ENCODE data around the gene PAF1. TPM values are rescaled to one million over a fixed set of nuclear protein-coding genes. Genes with fewer than 3 reads are reported as not detected.

The PAF1 gene
- total and polyA plus RNA-seq, 2 donors (not counting 3 experiments of a cell fraction or from before 2014, with no cell fraction given): 55.1 to 90.8 TPM

- POLR2A ChIA-PET: no interaction called here
These were observed 2.2 kb downstream of the PAF1 start for GRCh38 chr19:39388657-39389056.

DNA sequence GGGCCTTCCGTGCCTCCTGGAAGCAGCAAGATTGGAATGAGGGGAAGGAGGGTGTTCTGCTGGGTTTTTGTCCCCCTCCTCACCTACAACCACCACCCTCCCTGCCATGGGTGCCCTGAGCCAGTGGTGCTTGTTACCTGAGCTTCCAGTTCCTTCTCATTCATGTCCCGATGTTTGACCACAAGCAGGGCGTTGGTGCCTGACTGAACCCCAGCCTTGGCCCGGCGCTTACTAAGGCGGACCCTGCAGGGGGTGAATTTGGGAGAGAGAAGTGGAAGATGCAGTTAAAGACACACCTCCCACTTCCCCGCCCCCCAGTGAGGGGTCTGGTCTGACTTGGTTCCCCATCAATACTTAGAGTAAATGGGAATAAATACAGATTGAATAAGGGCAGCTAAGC is 4.3 kb downstream of the PAF1 start:
- BruUV-seq (replicated peaks): no TSS peak
- Histone ChIP-seq H4K20me1 (replicated peaks; ENCODE audit: control insufficient read depth, extremely low read depth, insufficient read depth, low read length) (no peaks in the 10 kb centered on the region), H3K36me3 (ENCODE audit: control insufficient read depth in 2 of 2, extremely low read depth in 1 of 2, insufficient read depth in 2 of 2, low read length in 2 of 2) (peaks cover 7 to 48% of the 10 kb centered on the region in 2 experiments), H3K9me3 (replicated peaks; ENCODE audit: control insufficient read depth, insufficient read depth, low read length) (no peaks in the 10 kb centered on the region), H3K4me1 (ENCODE audit: control insufficient read depth, extremely low read depth, insufficient read depth, low read length) (peaks cover 5% of the 10 kb centered on the region), H3K4me2 (ENCODE audit: insufficient read depth, low read length) (no peak overlapping the region), H3K9ac (replicated peaks; ENCODE audit: extremely low read depth, insufficient read depth, low read length) (no peak overlapping the region), H3K27ac (ENCODE audit: insufficient read depth, low read depth, low read length) (no peak overlapping the region), H3K79me2 (ENCODE audit: control insufficient read depth, insufficient read depth, low read length) (peaks cover 7% of the 10 kb centered on the region), H3K9me1 (replicated peaks; ENCODE audit: control insufficient read depth, extremely low read depth, insufficient read depth, low read length) (no peaks in the 10 kb centered on the region), H3K27me3 (ENCODE audit: control insufficient read depth in 2 of 2, insufficient read depth in 2 of 2, low read length in 2 of 2) (no peaks in the 10 kb centered on the region), H2AFZ (ENCODE audit: low read depth, low read length) (no peak overlapping the region), H3K4me3 (replicated peaks in 1 of 3; ENCODE audit: insufficient read depth in 1 of 3, low read depth in 1 of 3, low read length in 3 of 3) (no peak overlapping the region)
- DNase-seq (ENCODE audit: low read depth, low spot score) (no peak), FAIRE-seq (no peak)
- ChIA-PET POLR2A (no interaction called here), CTCF (interaction anchor here (0.9 to 1.1 kb wide), 3 partner anchors 11 to 24 kb away, joined by 4 read pairs; no protein-coding TSS in a partner anchor)
- intact Hi-C loops (cut with micrococcal nuclease): no loop called here
- TF ChIP-seq, protein P1, sequence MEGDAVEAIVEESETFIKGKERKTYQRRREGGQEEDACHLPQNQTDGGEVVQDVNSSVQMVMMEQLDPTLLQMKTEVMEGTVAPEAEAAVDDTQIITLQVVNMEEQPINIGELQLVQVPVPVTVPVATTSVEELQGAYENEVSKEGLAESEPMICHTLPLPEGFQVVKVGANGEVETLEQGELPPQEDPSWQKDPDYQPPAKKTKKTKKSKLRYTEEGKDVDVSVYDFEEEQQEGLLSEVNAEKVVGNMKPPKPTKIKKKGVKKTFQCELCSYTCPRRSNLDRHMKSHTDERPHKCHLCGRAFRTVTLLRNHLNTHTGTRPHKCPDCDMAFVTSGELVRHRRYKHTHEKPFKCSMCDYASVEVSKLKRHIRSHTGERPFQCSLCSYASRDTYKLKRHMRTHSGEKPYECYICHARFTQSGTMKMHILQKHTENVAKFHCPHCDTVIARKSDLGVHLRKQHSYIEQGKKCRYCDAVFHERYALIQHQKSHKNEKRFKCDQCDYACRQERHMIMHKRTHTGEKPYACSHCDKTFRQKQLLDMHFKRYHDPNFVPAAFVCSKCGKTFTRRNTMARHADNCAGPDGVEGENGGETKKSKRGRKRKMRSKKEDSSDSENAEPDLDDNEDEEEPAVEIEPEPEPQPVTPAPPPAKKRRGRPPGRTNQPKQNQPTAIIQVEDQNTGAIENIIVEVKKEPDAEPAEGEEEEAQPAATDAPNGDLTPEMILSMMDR (IDR thresholded peaks at IDR 0.05; ENCODE audit: extremely low read depth in 1 of 2, insufficient read depth in 1 of 2, low read depth in 1 of 2, low read length in 2 of 2): no peak
- dilution Hi-C loops (cut with MboI; ENCODE audit: extremely low pct_ligation_motif_present, low sequenced_read_pairs): no loop called here

More at GRCh38 chr19:39388657-39389056, 2.2 kb downstream of the PAF1 start:
- Histone ChIP-seq H3K9me3 (replicated peaks; ENCODE audit: control insufficient read depth, insufficient read depth, low read length) (no peaks in the 10 kb centered on the region), H3K27ac (ENCODE audit: insufficient read depth, low read depth, low read length) (no peak overlapping the region), H2AFZ (ENCODE audit: low read depth, low read length) (no peak overlapping the region), H3K79me2 (ENCODE audit: control insufficient read depth, insufficient read depth, low read length) (peaks cover 11% of the 10 kb centered on the region), H4K20me1 (replicated peaks; ENCODE audit: control insufficient read depth, extremely low read depth, insufficient read depth, low read length) (no peaks in the 10 kb centered on the region), H3K36me3 (ENCODE audit: control insufficient read depth in 2 of 2, extremely low read depth in 1 of 2, insufficient read depth in 2 of 2, low read length in 2 of 2) (peaks cover 7 to 34% of the 10 kb centered on the region in 2 experiments), H3K9ac (replicated peaks; ENCODE audit: extremely low read depth, insufficient read depth, low read length) (no peak overlapping the region), H3K4me3 (replicated peaks in 1 of 3; ENCODE audit: insufficient read depth in 1 of 3, low read depth in 1 of 3, low read length in 3 of 3) (no peak overlapping the region), H3K9me1 (replicated peaks; ENCODE audit: control insufficient read depth, extremely low read depth, insufficient read depth, low read length) (no peaks in the 10 kb centered on the region), H3K4me1 (ENCODE audit: control insufficient read depth, extremely low read depth, insufficient read depth, low read length) (peaks cover 9% of the 10 kb centered on the region), H3K27me3 (ENCODE audit: control insufficient read depth in 2 of 2, insufficient read depth in 2 of 2, low read length in 2 of 2) (no peaks in the 10 kb centered on the region), H3K4me2 (ENCODE audit: insufficient read depth, low read length) (no peak overlapping the region)
- intact Hi-C loops (cut with micrococcal nuclease) (no loop called here), dilution Hi-C loops (cut with MboI; ENCODE audit: extremely low pct_ligation_motif_present, low sequenced_read_pairs) (no loop called here)
- TF ChIP-seq MAX (IDR thresholded peaks at IDR 0.05; ENCODE audit: insufficient read depth, insufficient read length): no peak
- DNase-seq (ENCODE audit: low read depth, low spot score) (no peak), FAIRE-seq (no peak)
- CTCF ChIA-PET: no interaction called here
- BruUV-seq (replicated peaks): no TSS peak

All from endothelial cell of umbilical vein (primary cell).